Hepatocyte (in vitro differentiated cells): ENCODE results near the gene GSX2.

Experiments
- CTCF ChIP-seq: fragments of 200-600 bp; sonication (generic); IDR thresholded peaks from 2 replicates; pipeline ENCODE4 v1.5.1; 2016; ENCODE audit warnings: antibody characterized with exemption, mild to moderate bottlenecking; ENCODE audit not compliant: poor library complexity
- EZH2 ChIP-seq: fragments of 200-600 bp; sonication (generic); IDR thresholded peaks from 2 replicates; pipeline ENCODE4 v1.6.1; 2016; ENCODE audit warnings: antibody characterized with exemption, mild to moderate bottlenecking, borderline replicate concordance
- EZH2phosphoT487 ChIP-seq: fragments of 200-600 bp; sonication (generic); IDR thresholded peaks from one replicate; pipeline ENCODE4 v1.6.1; 2018; ENCODE audit warnings: antibody characterized with exemption, mild to moderate bottlenecking, low read depth, moderate library complexity; ENCODE audit not compliant: unreplicated experiment, severe bottlenecking

DNA sequence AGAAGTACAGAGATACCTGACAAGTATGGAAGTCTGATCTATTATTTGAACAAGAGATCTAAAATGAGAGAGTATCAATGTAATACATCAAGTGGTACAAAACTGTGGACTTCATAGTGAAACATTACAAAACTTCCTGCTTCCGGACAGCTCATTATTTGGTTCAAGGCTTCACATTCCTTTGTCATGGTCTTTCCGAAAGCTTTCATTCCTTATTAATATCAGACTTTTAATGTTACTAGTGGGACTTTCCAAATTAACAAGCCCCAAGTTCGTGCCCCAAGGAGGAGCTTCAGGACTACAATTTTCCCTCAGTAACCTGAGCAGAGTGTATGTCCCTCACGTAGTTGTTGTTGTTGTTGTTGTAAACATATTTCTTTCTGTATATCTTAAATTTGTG is 36.7 kb upstream of the GSX2 start:
- TF ChIP-seq CTCF, result no peak
- TF ChIP-seq EZH2phosphoT487, result no peak
- no peak for TF ChIP-seq EZH2
